NCI-H446 (cell line): ENCODE data around the gene TEPSIN.

Source experiments
- DNase-seq, 2 experiments: peaks; one replicate each; lab custom pipeline; 2025; lab: John Stamatoyannopoulos, UW

Gene TEPSIN, protein sequence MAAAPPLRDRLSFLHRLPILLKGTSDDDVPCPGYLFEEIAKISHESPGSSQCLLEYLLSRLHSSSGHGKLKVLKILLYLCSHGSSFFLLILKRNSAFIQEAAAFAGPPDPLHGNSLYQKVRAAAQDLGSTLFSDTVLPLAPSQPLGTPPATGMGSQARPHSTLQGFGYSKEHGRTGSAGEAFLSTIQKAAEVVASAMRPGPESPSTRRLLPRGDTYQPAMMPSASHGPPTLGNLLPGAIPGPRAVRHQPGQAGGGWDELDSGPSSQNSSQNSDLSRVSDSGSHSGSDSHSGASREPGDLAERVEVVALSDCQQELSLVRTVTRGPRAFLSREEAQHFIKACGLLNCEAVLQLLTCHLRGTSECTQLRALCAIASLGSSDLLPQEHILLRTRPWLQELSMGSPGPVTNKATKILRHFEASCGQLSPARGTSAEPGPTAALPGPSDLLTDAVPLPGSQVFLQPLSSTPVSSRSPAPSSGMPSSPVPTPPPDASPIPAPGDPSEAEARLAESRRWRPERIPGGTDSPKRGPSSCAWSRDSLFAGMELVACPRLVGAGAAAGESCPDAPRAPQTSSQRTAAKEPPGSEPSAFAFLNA

DNA sequence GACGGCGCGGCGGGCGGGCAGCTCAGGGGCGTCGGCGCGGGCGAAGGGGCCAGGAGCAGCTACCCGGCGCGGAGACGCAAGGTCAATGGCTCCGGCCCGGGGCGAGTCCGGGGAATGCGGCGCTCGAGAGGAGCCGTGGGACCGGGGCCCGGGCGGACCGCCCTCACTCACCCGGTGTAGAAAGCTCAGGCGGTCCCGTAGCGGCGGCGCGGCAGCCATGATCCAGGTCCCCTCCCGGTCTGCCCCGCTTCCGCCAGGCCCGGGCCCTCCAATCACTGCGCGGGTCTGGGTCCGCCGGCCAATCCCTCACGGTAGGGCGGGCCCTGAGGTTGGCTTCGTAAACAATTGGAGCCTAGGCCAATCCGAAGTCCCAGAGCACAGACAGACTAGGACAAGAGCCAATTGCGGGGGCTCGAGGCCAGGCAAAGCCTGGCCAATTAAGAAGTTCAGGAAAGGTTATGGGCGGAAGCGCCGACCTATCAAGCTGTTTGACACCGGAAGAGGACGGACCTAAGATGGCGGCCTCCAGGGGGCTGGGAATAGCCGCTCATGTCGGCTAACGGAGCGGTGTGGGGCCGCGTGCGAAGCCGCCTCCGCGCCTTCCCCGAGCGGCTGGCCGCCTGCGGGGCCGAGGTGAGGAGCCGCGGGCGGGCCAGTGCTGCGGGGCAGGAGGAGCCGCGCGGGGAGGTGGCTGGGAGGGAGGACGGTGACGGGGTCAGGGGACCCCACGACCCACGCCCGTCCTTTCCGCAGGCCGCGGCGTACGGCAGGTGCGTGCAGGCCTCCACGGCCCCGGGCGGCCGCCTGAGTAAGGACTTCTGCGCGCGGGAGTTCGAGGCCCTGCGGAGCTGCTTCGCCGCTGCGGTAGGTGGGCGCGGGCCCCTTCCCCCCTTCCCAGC is at the start of gene TEPSIN, which contains the start of gene NDUFAF8:
Gene TEPSIN (minus strand): TSS at position 241 of the 899 bp plus-strand sequence. CDS start 22 bp downstream, at position 219.
Gene NDUFAF8 (plus strand): TSS at position 504 of the 899 bp plus-strand sequence. CDS start 46 bp downstream, at position 550.
- peak; percentile 98 to 100 for DNase-seq

DNA sequence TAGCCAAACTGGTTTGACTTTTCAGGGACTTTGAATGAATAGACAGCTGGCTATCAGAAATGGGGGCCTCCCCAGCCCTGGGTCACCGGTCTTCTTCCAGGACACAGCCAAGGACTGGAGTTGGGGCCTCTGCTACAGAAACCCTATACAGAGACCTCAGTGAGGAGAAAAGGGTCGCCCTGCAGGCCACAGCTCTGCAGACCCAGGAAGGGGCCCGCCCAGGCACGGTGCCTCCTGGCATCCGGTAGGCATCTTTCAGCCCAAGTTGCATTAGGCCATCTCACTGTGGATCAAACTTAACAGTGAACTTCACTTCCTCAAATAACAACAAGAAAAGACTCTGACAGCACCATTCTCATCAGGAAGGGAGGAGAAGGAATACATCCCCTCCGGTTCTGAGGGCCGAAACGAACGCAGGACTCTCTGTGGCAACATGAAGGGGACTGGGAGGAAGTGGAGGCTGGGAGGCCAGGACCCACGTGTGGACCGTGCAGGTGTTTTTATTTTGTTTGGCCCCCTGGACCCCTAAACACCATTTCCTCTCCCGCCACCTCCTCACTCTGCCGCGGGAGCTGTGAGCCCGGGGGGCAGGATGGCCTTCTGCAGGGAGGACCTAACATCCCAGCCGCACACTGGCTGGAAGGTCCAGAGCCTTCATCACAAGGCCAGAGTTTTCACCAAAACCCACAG is 49.0 kb upstream of the TEPSIN start:
- DNase-seq, result no peak

DNA sequence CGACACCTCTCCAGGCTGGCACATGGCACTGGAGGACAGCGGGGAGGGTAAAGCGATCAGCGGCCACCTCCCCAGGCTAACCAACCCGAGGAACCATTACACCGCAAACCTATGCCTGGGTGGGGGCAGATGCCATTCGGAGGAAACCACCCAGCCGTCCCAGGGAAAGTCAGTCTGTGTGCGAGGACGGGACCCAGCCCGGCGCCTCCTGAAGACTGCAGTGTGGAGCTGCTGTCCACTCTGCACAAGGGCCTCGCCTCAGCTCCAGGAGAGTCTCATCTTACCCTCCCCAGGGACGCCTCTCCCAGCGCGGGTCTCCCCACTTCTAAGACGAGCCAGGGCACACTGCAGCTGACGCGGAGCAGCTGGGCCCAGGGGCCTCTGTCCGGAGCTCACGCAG is 48.3 kb upstream of the TEPSIN start:
- DNase-seq, result no peak

DNA sequence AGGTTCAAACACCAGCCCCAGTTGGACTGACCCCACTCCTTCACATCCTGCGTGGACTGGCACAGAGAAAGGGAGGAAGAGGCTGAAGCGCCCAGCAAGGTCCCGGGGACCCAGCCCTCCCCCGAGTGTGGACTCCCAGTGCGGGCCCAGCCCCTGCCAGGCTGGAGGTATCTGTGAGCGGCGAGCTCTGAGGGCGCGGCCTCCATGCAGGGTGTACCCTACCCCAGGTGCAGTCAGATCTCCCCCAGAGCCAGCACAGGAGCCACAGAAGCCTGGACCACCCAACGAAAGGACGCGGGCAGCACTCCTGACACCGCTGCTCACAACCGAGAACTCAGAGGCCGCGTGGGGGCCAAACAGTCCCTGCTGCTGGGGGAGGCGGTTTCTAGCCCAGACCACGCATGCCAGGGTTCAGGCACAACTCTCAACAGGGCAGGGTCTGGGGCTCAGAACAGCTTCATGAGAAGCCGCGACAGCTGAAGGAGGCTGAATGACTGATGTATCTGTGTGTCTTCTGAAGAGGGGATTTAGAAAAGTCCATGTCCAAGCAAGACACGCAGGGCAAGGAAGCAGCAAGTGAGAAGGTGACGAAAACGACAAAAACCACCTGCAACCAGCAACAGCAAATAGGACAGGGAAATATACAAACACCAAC is 47.8 kb upstream of the TEPSIN start:
- DNase-seq, result no peak

DNA sequence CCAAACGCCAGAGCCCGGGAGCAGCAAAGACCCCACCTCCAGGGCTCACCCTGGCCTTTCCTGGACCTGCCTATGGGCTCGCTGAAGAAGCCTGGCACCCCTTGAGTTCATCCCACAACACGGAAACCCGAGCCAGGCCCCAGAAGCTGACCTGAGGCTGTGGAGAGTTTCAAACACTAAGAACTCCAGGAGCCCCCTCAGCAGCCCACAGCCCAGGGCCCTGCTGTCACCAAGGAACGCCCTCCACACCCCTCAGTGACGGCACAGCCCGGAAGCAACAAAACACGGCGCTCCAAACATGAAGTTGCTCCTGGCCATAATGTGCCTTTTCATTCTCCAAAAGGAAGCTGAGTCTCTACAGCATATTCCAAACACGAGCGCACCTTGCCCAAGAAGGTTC is 47.0 kb upstream of the TEPSIN start:
- no peak for DNase-seq

DNA sequence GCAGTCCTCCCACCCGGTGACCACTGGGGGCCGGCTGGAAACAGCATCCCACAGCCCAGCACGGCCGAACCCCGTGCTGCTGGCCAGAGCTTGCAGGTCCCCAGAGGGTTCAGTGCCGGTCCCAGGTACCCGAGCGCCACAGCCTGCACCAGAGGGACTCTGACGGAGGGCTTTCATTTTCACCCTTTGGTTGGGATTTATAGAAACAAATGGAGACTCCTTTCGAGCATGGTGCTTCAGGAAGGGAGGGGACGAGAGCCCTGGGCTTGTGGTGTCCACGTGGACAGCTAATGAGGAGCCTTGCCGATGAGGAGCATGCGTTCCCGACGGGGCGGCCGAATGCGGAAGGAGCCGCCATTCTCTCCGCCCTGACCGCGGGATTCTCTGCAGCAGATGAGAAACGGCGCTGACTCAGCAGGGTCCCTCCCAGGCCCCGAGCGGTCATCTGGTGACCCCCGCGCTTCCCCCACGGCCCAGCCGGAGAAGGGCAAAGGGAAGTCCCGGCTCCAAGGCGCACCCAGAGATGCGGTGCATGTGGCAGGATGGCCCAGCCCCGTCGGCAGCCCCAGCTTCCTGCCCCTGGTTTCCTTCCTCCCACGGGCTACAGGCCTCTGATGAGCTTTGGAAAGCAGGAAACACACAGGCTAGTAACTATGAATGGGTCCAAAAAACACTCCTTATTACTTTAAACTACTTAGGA is 46.5 kb upstream of the TEPSIN start:
- DNase-seq, result no peak

DNA sequence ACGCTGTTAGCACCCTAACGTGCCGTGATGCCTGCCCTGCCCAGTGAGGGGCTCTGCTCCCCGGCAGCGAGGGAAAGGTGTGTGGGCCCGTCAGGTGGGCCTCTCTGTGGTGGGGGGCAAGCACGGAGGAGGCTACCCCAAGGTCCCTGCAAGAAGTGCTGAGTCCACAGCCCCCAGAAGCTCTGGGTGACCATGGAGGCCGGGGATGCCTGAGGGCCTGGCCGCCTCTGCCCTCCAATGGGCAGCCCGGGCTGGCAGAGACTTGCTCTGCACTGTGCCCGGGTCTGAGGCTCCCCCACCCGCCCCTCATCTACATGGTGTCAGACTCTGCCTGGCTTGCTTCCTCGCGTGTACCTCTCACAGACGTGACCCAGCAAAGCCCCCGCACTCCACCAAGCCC is 44.0 kb upstream of the TEPSIN start:
- no peak for DNase-seq

DNA sequence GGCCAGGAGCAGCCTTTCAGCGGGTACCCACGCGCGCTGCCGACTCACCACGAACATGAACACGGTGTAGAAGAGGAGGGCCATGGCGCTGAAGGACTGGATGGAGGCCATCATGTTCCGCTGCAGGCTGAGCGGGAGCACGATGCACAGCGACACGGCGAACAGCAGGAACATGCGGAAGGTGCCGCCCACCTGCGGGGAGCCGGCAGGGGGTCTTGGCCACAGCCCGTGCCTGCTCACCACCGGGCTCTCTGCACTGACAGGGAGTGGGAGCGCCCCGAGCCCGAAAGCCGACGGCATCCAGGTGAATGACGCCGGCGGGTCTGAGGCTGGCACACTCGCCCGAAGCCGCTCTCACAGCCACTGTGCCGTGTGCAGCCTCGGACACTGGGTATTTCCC is 43.3 kb upstream of the TEPSIN start:
- no peak for DNase-seq

DNA sequence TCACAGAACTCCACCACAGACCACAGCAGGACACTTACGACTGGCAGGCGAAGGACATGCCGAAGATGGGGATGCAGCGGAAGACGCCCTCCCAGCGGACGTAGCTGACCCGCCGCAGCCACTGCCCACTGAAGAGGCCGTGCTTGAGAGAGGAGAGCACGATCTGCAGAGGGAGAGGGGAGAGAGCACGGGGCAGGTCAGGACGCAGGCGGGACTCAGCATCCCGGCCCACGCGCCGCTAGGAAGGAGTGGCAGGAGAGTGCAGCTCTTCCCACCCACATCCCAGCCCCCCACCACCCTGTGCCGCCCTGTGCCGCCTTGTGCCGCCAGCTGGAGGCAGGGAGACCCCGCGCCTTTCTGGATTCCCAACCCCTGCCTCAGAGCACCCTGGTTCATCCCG is 41.7 kb upstream of the TEPSIN start:
- no peak for DNase-seq

DNA sequence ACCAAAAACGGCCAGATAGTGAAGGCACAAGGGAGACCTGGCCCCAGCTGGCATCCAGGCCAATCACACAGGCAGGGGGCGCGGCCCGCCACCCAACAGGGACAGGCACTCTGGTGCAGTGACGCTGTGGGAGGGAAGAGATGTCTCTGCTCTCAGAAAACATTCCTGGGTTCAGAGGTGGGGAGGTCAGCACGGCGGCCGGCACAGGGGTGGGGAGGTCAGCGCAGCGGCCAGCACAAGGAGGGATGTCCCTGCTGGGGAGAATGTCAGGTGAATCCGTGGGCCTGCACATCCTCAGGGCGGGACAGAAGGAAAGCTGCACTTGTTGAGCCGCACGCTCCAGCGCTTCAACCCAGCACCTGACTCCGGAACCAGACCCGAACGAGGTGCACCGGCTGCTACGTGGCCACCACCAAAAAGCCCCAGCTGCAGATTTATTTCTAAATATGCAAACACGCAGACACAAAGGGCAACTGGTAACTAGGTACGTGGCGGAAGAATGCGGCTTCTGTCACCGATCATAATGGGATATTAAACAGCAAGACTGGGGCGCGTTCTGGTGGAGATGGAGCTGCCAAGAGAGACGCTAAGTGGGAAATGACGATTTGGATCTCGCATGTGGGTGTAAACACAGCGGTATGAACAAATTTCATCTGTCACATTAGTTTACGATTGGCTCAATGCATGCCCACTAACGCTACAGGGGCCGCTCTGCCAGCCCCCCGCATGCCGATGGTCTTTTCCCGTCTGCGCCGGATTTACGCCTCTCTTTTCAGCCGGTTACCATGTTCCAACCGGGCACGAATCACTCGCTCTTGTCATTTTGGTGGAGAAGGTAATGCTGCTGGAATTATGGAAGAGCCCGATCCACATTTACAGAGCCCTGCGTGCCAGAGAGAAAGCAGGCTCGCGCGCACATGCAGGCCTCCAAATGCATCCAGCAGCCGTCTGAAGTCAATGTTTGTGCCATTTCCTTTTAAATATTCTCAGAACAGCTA is 40.7 kb upstream of the TEPSIN start:
- no peak for DNase-seq

DNA sequence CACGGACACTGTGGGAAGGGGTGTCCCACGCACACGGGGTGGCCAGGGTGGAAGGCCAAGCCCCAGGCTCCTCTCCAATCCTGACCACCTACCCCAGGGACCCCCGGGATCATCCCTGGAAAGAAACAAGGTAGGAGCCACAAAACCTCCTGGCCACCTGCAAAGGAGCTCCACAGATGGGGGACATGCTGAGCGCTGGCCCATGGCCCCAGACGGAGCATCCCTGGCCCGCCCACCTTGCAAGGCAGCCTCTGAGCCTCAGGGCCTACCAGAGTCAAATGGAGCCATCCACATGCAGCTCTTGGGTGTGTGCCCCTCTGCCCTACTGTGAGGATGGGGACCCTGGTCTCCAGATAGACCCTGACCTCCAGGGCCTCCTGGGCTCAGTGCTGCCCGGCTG is 40.0 kb upstream of the TEPSIN start:
- DNase-seq, result no peak

DNA sequence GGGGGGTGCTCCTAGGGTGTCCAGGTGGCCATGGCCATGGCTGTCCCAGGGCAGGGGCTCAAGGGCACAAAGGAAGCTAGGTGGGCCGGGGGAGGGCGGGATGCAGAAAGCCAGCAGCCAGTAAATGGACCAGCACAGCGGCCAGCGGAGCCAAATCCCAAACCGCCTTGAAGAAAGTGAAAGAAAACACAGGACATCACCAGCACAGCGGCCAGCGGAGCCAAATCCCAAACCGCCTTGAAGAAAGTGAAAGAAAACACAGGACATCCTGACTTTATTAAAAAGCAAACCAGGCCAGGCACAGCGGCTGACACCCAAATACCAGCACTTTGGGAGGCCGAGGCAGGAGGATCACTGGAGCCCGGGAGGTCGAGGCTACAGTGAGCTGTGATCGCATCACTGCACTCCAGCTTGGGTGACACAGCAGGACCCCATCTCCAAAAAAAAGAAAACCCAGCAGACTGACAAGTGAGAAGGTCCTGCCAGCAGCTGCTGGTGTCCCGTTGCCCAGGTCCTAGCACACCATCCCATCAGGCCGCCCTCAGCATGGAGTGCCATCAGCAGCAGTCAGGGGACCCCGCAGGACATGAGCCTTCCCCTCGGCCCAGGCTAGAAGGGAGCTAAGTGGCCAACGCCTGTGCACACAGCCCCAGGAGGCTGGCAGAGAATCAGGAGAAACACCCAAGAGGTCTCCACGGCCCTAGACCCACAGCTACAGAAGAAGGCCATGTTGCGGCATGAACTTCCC is 39.3 kb upstream of the TEPSIN start:
- no peak for DNase-seq

DNA sequence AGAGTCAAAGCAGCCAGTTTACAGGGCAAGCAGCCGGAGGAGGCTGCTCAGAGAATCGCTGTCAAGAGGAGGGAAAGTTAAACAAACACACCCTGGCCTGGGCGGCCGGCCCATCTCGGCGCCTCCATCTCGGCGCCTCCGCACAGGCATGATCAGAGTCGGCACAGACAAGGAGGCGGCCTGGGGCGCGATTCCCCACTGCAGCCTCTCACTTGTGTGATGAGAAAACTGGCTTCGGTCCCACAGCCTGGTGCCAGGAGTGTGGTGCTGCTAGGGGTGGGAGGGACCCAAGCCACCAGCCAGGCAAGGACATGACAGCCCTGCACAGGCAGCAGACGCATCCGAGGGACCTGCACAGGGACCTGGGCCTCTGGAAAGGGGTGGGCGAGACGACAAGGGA is 38.6 kb upstream of the TEPSIN start:
- DNase-seq, result peak; percentile 56 to 83

DNA sequence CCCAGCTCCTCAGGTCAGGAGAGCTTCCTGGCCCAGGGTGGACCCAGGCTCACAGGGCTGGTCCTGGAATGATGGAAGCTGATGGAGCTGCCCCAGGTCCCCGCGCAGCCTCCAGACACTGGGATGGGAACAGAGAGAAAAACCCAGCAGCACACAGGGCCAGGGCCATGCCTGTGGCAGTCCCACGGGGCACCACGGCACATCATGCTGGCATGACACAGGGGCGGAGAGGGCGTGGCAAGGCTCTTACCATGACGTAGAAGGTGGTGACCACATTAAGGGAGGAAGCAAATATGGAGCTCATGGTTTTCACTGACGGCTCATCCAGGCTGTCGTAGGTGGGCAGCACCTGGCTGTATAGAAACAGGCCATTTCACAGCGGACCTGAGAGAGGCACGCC is 37.9 kb upstream of the TEPSIN start:
- no peak for DNase-seq

DNA sequence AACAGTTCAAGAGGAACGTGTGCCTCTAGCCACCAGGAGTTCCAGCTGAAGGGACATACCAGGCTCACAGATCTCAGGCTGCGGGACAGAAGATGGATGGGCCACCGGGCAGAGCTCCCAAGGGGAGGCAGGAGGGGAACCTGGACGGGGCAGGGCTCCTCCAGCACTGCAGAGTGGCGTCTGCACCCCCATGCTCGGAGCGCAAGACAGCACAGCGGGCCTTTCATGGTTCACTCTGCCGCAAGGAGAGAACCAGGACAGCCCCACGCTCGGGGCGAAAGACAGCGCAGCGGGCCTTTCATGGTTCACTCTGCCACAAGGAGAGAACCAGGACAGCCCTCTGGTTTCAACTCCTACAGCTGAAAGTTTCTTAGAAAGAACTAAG is 35.6 kb upstream of the TEPSIN start:
- no peak for DNase-seq

DNA sequence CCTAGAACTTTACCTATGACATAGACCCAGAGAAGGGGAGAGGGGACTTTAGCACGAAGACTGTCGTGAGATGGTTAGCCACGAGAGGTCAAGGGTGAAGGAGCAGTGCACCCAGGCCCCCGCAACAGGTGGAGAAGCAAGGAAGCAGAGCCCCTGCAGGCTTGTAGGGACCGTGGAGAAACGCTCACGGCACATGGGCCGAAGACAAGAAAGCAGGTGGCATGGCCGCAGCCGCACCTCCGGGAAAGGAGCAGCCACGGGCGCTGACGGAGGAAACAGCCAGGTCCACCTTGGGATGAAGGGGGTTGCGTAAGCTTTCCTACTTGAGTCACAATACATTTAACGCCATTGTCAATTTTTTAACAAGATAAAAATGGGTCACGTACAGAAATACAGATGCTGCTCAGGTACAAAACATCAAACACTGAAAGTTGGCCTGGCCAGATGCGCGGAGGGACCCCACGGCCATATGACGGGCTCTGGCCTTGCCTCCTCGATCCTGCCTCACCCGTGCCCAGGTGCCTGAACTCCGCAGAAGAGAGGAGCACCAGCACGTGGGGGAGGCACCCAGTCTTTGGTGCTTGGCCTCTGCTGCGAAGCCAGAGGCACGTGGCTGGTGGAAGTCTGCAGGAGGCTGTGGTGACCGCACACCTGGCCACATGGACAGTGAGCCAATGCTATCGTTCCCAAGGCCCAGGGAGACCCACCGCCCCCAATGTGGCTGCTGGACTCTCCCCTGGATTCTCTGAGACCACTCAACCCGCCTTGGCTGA is 35.0 kb upstream of the TEPSIN start:
- DNase-seq, result no peak

DNA sequence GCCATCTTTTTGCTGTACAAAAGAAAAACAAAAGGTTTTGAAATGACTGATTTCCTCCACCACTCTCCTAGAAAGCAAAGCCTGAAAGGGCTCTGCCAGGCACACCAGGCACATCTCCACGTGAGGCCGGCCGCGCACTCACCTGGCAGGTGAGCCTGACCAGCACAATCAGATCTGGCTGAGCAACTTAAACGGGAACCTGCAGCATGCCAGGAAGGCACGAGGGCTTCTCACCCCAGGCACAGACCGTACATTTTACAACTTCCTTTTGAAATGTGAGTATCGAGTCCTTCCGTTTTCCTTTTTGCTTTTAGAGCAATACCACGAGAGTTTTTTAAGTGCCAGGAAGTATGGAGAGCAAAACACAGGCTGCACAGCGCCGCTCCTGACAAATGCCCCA is 33.8 kb upstream of the TEPSIN start:
- no peak for DNase-seq

DNA sequence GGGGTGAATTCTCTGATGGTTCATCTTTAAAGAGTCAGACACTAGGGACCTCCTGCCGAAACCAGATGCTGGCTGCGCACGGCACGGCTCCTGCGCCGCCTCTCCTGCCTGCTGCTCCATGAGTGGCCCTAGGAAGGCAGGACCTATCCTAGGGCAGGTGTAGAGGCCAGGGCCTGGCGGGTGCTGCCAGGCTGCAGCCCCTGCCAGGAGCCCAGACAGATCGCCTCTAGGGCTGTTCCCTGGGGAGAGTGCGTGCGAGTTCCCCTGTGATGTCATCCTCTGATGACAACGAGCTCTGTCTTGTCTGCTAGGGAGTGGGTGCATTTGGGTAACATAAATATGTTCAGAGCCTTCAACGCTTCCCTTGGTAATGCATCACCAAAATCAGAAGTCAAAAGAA is 32.4 kb upstream of the TEPSIN start:
- DNase-seq, result no peak
